GM21737 (cell line): ENCODE results near the gene PPM1N.

Experiments
- ATAC-seq: cut with Tn5 transposase; IDR thresholded peaks from one replicate; pipeline ENCODE4 v1.9.1; 2021; ENCODE audit warnings: mild to moderate bottlenecking, moderate library complexity; ENCODE audit not compliant: unreplicated experiment

The PPM1N gene

DNA sequence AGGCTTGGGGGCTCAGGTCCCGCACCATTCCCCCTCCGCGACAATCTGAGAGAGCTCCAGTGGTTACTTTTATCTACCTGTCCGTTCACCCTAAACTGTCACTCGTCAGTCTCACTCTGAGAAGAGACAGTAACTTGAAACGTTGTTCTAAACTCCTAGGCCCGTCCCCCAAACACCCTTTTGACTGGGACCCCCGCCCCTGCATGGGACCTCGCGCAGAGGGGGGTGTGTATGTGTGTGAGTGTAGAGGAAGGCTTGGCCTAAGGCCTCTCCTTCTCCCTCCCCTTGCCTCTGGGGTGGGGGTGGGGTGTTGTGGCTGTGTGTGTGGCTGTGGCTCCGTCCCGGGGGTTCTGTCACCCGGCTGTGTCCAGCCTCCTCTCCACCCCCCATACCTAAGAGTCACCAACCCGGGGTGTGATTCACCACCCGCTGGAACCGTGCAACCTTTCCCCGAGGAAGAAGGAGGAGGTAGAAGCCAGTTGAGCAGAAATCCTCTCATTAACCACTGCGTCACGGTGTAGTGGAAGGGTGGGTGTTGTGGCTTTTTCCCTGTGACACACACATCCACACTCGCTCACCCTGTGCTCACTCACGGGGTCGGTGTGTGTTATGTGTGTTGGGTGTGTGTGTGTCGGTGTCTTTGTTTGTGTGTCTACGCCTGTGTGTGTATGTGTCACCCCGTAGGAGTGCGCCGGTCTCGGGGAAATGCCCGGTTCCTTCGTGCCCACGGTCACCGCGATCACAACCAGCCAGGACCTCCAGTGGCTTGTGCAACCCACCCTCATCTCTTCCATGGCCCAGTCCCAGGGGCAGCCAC is 28.1 kb upstream of the PPM1N start:
- ATAC-seq: no peak

DNA sequence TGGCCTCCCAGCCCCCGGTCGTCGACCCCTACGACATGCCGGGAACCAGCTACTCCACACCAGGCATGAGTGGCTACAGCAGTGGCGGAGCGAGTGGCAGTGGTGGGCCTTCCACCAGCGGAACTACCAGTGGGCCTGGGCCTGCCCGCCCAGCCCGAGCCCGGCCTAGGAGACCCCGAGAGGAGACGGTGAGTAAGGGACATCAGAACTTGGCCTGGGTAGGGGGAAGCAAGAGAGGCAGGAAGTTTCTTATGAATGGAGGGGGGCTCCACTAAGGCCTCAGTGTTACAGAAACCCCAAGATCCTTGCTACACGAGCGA is 27.5 kb upstream of the PPM1N start:
- no peak for ATAC-seq

DNA sequence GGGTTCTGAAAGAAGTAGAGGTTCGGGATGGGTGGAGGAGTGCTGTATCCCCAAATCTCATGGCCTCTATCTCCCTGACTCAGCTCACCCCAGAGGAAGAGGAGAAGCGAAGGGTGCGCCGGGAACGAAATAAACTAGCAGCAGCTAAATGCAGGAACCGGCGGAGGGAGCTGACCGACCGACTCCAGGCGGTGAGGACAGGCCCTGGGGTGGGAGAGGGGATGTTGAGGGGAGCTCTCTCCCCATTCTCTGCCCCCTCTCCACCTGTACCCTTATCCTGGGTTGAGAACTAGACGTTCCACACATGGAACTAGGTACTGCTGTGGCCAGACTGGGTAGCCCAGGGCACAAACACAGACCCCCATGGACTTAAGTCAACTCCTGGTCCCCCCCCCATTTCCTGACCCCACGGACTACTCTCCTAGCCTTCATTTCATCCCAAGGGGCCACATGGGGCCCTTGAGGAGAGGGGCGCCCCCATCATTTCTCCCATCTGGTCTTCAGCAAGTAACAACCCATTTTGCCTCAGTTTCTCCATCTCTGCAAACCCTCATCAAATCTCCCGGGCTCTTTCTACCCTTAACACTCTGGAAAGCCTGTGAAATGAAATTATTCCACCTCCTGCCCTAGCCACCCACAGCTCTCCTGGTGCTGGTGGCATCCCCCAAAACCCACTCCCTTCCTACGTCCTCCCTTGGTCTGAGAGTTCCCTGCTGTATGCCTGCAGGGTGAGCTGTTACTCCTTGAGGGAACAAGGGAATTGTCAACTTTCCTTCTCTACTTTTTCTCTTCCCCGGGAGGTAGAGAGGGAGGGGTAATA is 26.9 kb upstream of the PPM1N start:
- ATAC-seq: no peak

DNA sequence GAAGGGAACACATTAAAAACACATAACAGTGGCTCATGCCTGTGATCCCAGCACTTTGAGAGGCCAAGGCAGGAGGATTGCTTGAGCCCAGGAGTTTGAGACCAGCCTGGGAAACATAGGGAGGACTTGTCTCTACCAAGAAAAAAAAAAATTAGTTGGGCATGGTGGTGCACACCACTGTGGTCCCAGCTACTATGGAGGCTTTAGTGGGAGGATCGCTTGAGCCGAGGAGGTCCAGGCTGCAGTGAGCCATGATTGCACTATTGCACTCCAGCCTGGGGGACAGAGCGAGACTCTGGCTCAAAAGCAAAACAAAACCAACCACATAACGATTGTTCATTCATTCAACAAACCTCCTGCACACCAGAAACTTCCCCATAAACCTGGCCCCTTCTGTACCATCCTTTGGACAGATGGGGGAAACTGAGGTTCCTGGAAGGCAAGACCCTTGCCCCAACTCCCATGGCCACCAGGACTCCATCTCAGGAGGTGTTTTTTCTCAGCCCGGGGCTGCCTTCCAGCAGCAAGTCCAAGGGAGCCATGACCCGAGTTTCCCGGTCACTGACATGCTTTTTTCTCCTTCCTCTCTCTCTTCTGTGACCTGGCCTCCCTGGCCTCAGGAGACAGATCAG is 26.2 kb upstream of the PPM1N start:
- ATAC-seq: no peak

DNA sequence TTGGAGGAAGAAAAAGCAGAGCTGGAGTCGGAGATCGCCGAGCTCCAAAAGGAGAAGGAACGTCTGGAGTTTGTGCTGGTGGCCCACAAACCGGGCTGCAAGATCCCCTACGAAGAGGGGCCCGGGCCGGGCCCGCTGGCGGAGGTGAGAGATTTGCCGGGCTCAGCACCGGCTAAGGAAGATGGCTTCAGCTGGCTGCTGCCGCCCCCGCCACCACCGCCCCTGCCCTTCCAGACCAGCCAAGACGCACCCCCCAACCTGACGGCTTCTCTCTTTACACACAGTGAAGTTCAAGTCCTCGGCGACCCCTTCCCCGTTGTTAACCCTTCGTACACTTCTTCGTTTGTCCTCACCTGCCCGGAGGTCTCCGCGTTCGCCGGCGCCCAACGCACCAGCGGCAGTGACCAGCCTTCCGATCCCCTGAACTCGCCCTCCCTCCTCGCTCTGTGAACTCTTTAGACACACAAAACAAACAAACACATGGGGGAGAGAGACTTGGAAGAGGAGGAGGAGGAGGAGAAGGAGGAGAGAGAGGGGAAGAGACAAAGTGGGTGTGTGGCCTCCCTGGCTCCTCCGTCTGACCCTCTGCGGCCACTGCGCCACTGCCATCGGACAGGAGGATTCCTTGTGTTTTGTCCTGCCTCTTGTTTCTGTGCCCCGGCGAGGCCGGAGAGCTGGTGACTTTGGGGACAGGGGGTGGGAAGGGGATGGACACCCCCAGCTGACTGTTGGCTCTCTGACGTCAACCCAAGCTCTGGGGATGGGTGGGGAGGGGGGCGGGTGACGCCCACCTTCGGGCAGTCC is 25.5 kb upstream of the PPM1N start:
- ATAC-seq: no peak

DNA sequence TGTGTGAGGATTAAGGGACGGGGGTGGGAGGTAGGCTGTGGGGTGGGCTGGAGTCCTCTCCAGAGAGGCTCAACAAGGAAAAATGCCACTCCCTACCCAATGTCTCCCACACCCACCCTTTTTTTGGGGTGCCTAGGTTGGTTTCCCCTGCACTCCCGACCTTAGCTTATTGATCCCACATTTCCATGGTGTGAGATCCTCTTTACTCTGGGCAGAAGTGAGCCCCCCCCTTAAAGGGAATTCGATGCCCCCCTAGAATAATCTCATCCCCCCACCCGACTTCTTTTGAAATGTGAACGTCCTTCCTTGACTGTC is 24.9 kb upstream of the PPM1N start:
- no peak for ATAC-seq

DNA sequence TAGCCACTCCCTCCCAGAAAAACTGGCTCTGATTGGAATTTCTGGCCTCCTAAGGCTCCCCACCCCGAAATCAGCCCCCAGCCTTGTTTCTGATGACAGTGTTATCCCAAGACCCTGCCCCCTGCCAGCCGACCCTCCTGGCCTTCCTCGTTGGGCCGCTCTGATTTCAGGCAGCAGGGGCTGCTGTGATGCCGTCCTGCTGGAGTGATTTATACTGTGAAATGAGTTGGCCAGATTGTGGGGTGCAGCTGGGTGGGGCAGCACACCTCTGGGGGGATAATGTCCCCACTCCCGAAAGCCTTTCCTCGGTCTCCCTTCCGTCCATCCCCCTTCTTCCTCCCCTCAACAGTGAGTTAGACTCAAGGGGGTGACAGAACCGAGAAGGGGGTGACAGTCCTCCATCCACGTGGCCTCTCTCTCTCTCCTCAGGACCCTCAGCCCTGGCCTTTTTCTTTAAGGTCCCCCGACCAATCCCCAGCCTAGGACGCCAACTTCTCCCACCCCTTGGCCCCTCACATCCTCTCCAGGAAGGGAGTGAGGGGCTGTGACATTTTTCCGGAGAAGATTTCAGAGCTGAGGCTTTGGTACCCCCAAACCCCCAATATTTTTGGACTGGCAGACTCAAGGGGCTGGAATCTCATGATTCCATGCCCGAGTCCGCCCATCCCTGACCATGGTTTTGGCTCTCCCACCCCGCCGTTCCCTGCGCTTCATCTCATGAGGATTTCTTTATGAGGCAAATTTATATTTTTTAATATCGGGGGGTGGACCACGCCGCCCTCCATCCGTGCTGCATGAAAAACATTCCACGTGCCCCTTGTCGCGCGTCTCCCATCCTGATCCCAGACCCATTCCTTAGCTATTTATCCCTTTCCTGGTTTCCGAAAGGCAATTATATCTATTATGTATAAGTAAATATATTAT is 24.3 kb upstream of the PPM1N start:
- ATAC-seq: no peak

DNA sequence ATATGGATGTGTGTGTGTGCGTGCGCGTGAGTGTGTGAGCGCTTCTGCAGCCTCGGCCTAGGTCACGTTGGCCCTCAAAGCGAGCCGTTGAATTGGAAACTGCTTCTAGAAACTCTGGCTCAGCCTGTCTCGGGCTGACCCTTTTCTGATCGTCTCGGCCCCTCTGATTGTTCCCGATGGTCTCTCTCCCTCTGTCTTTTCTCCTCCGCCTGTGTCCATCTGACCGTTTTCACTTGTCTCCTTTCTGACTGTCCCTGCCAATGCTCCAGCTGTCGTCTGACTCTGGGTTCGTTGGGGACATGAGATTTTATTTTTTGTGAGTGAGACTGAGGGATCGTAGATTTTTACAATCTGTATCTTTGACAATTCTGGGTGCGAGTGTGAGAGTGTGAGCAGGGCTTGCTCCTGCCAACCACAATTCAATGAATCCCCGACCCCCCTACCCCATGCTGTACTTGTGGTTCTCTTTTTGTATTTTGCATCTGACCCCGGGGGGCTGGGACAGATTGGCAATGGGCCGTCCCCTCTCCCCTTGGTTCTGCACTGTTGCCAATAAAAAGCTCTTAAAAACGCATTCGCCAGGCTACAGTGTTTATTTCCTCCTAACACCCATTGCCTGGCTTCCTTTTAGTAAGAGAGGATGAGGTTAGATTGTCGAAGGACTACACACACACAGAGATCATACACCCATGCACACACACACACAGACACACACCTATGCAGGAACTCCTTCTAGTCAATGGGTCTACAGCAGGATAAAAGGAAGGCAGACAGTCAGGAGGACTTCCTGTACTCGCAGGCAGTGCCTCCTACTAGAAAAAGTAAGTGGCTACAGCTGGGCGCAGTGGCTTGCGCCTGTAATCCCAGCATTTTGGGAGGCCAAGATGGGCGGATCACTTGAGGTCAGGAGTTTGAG is 23.4 kb upstream of the PPM1N start:
- no peak for ATAC-seq

DNA sequence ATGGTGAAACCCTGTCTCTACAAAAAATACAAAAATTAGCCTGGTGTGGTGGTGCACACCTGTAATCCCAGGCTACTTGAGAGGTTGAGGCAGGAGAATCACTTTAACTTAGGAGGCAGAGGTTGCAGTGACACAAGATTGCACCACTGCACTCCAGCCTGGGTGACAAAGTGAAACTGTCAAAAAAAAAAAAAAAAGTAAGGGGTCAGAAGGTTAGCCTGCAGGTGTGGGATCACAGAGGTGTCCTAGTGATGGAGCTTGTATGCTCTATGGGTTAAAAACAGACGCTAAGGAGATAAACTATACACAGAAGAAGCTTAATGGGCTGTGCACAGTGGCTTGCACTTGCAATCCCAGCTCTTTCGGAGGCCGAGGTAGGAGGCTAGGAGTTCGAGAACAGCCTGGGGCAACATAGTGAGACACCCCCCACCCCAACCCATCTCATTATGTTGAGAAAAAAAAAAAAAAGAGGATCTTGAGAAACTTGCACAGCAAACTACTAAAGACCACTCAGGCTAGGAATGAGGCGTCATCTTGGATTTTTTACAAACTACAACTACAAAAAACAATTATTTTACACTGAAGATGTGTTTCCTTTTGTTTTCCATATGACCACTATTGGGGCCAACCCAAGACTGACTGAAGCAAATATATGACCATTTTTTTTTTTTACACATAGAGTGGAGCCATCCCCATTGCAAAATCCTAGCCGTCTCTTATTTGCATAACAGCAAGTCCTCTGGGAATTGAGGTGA is 22.5 kb upstream of the PPM1N start:
- ATAC-seq: no peak

DNA sequence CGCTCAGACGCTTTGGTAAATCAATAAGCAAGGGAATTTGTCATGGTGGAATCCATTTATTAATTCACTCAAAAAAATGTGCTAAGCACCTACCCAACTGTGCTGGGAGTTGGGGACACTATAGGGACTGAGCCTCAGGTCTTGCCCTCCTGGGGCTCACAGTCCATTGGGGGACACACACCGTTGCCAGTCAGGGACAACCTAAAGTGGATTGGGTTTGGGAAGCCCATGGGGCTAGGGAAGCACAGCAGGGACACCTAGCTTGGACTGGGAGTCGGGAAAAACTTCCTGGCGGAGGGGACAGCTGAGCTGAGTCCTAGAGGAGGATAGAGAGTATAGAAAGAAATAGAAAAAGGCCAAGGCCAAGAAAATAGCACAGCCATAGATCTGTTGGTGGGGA is 21.9 kb upstream of the PPM1N start:
- ATAC-seq: no peak

DNA sequence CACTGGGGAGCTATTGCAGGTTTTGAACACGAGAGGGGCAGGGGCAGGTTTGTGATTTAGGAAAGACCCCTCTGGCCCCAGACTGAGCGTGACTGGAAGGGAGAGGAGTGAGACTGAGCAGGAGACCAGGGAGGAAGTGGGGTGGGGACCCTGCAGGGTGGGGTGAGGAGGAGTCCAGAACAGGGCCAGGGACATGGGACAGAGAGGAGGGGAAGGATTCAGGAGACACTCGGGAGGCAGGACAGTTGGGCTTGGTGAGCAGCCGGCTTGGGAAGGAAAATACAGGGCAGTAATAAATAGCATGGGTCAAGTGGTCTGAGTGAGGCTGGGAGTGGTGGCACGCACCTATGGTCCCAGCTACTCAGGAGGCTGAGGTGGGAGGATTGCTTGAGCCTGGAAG is 21.1 kb upstream of the PPM1N start:
- no peak for ATAC-seq

DNA sequence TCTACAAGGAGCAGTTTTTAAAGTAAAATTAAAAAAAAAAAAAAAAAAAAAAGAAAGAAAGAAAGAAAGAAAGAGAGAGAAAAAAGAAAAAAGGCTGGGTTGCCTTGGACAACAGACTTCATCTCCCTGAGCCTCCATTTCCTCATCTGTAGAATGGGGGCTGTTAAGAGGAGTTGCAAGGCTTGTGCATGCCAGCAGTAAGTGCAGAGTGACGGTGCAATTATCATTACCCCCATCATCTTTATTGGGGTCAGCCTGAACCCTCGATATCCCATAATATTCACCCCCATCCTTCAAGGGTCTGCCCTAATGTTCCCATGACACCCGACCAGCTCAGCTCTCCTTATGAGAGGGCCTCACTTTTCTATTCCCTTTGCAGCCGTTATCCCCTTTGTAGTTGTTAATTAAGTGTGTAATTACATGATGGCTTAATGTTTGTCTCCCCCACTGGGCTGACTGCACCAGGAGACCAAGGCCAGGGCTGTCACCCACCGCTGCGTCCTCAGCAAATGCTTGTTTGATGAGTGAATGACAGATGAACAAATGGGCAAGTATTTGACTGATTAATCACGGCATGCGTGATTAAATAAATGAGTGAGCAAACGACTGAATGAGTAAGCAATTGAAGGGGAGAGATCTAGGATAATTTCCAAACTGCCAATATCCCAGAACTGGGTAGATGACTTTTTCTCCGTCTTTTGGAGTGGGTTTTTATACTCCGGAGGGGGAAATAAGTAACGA is 20.4 kb upstream of the PPM1N start:
- ATAC-seq: peak; percentile 1

DNA sequence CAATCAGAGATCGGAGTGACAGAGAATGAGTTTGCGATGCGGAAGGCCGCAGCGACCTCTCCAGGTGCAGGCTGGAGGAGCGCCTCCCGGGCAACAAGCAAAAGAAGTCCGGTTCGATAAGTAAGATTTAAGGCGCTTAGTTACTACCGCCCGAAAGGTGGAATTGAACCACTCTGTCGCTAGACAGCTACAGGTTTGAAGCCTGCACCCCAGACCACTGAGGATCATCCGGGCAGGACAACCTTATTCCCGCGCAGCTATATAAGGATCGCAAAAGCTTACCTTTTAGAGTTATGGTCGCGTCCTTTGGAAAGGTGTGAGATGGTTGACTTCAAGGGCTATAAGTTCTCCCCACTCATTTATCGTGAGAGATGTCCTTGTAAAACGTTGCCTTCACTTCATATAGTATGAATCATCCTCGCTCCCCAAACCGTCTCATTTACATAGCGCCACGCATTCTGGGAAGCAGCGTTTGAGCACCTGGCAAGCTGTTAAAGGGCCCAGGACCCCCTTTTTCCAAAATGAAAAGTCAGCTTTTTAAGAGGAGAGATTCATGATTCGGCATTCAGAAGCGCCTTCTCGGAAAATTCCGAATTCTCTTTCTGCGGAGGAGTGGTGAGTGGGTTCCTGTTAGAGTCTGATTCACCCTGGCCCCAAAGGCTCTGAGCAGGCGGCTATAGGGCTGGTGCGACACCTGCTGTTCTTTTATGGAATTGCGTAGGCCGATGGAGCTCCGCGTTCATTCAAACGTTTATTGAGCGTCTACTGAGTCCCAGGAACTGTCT is 19.6 kb upstream of the PPM1N start:
- ATAC-seq: peak; percentile 57

DNA sequence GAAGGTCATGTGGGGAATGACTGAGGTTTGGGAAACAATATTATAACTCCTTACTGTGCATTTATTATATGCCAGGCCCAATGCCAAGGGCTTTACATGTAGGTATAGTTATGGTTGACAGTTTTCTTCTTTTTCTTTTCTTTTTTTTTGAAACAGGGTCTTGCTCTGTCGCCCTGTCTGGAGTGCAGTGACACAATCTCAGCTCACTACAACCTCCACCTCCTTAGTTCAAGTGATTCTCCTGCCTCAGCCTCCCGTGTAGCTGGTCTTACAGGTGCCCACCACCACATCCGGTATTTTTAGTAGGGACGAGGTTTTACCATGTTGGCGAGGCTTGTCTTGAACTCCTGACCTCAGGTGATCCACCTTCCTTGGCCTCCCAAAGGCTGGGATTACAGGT is 15.2 kb upstream of the PPM1N start:
- ATAC-seq: no peak

DNA sequence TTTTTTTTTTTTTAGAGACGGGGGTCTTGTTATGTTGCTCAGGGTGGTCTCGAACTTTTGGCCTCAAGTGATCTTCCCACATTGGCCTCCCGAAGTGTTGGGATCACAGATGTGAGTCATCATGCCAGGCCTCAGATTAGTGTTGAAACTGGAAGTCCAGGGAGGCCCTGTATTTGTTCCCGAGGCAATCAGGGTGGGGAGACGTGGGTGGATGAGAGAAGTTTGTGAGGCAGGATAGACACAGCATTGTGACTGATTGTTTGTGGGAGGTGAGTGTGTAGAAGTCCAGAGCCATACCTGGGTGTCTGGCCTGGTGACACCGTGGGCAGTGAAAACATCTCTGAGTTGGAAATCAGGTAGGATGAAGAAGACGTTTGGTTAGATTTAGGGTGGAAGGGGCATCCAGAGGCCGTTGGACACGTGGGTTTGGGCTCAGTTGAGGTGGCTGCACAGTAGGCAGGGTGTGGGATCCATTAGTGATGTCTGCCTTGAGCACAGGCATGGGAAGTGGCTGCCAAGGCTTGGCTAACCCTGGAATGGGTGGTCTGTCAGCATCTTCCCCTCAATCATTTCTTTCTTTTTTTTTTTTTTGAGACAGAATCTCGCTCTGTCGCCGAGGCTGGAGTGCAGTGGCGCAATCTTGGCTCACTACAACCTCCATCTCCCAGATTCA is 13.8 kb upstream of the PPM1N start:
- ATAC-seq: no peak

DNA sequence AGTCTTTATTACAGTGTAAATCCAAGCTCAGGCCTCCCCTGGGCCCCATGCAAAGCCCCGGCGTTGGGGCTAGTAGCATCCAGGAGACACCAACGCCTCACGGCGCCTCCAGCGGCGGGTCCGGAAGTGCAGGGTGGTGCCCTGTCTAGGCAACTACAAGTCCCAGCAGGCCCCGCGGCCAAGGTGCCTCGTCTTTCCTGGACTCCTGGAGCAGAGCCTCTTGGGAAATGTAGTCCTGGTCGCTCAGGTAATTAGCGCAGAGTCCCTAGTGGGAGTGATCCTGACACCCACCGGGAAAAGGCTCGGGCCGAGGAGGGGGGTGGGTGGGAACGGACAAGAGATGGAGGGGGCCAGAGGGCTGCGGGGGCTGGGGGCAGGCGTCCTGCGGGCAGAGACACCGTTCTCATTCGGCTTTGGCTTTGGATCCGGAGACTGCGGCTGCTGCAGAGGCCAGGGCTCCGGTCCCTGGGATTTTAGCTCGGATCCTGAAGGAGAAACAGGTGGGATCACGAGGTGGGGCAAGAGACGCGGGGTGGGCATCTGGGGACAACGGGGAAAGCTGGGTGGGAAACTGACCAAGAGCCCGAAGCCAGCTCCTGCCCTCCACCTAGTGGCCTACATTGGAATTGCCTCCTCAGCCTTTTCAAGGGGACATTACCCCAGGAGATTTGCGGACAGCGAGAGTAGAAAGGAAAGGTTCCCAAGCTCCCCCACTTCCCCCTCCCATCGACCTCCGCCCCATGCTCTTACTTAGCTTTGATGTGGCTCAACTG is 12.8 kb upstream of the PPM1N start:
- peak; percentile 85 for ATAC-seq
